ENCODE data around the gene TAF8. TPM values are rescaled to one million over a fixed set of nuclear protein-coding genes. Genes with fewer than 3 reads are reported as not detected.

The TAF8 gene
- total RNA-seq, 1 donor from 2014 or later = 55.7 TPM

DNA sequence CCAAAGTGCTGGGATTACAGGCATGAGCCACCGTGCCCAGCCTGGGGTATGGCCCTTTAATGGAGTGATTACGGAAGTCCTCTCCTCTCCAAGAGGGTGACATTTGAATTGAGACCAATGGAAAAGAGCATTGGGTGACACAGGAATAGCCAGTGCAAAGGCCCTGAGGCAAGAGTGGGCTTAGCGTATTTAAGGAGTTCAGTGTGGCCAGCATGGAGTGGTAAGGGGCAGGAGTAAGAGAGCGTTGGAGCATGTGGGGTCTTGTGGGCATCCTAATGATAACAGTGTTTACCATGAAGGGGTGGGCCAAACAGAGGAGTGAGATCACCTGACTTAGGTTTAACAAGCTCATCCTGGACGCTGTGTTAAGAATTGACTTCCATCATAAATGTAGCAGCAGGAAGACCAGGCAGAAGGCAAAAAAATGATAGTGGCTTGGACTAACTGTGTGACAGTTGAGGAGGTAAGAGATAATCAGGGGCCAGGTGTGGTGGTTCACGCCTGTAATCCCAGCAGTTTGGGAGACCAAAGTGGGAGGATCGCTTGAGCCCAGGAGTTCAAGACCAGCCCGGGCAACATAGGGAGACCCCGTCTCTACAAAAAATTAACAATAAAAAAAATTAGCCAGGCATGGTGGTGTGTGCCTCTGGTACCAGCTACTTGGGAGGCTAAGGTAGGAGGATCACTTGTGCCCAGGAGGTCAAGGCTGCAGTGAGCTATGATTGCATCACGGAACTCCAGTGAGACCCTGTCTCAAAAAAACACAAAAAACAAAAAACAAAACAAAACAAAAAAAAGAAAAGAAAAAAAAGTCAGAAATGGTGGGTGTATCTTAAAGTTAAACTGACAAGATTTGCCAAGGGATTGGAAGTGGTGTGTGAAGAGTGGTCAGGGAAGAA is 40.7 kb downstream of the TAF8 start:
- TF ChIP-seq, protein P1, sequence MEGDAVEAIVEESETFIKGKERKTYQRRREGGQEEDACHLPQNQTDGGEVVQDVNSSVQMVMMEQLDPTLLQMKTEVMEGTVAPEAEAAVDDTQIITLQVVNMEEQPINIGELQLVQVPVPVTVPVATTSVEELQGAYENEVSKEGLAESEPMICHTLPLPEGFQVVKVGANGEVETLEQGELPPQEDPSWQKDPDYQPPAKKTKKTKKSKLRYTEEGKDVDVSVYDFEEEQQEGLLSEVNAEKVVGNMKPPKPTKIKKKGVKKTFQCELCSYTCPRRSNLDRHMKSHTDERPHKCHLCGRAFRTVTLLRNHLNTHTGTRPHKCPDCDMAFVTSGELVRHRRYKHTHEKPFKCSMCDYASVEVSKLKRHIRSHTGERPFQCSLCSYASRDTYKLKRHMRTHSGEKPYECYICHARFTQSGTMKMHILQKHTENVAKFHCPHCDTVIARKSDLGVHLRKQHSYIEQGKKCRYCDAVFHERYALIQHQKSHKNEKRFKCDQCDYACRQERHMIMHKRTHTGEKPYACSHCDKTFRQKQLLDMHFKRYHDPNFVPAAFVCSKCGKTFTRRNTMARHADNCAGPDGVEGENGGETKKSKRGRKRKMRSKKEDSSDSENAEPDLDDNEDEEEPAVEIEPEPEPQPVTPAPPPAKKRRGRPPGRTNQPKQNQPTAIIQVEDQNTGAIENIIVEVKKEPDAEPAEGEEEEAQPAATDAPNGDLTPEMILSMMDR (IDR thresholded peaks at IDR 0.05) = no peak
- no peaks in the 10 kb centered on the region for H3K27me3 Mint-ChIP-seq
- no peaks in the 10 kb centered on the region for H3K9me3 Mint-ChIP-seq
- no peaks in the 10 kb centered on the region for H3K36me3 Mint-ChIP-seq (ENCODE audit: low read depth)
- CTCF ChIA-PET = no interaction called here
- DNase-seq (no peak), ATAC-seq (ENCODE audit: low read depth) (no peak)
- no peaks in the 10 kb centered on the region for H3K4me1 Mint-ChIP-seq
- intact Hi-C loops (cut with micrococcal nuclease) = no loop called here
- no peak overlapping the region for H3K4me3 Mint-ChIP-seq
- no peak overlapping the region for H3K27ac Mint-ChIP-seq
- POLR2A ChIA-PET = no interaction called here

DNA sequence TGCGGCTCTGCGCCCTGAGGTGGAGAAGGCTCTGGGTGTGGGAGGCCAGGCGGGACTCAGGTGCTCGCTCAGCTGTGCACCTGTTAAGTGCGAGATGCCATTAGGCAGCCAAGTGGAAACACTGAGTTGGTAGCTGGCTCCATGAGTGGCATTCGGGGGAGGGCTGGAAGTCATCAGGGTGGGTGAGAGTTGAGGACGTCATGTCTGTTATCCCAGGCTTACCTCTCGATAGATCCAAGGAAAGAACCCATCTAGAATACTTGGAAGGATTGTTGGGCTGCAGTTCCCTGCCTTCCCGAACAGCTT is 41.3 kb downstream of the TAF8 start:
- ChIA-PET POLR2A (no interaction called here), CTCF (no interaction called here)
- Mint-ChIP-seq H3K9me3 (no peaks in the 10 kb centered on the region), H3K27me3 (peaks cover 2% of the 10 kb centered on the region), H3K4me1 (no peaks in the 10 kb centered on the region), H3K4me3 (no peak overlapping the region), H3K27ac (no peak overlapping the region), H3K36me3 (ENCODE audit: low read depth) (no peaks in the 10 kb centered on the region)
- DNase-seq (no peak), ATAC-seq (ENCODE audit: low read depth) (no peak)
- TF ChIP-seq, protein P1 (IDR thresholded peaks at IDR 0.05) = no peak
- intact Hi-C loops (cut with micrococcal nuclease) = no loop called here

DNA sequence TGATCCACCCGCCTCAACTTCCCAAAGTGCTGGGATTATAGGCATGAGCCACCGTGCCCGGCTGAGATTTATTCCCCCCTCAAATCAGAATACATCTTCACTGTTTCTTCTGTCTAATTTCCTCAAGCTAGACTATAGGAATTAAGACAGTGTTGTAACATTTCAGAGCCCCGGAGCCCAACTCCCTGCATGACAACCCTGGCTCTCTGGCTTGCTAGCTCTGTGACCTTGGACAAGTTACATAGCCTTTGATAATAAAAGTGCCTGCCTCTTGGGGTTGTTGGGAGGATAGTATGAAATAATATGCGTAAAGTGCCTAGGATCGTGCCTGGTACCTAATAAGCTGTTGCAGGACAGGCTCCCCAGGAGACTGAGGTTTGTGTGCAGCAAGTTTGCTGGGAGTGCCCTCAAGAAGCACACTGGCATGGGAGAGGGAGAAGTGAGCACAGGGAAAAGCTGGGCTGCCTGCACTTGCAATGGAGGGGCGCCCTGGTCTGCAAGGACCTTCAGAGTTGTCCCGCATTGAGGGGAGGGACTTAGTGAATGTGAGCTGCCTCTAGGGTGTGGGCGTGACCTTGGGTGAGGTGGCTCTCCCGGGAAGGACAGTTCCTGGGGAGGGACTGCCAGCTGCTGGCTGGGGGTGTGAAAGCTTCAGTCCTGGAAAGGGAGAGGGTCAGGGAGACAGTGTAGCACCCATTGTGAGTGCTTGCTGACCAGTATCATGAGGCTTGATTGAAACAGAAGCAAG is 43.4 kb downstream of the TAF8 start:
- no peaks in the 10 kb centered on the region for H3K4me1 Mint-ChIP-seq

DNA sequence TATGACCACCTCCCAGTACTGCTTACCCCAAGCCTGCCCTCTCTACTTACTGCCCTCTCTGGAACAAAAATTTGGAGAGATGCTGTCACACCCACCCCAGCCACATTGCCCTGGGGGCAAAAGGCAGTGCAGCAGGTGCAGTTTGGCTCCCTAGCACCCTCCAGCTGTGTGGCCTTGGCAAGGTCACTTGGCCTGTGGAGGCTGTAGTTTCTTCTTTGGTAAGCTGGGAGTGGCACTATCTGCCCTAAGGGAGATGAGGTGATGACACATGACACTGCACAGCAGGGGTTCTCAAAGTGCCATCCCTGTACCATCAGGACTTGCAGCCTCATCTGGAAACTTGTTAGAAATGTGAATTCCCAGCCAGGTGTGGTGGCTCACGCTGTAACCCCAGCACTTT is 44.8 kb downstream of the TAF8 start:
- TF ChIP-seq, protein P1 (IDR thresholded peaks at IDR 0.05) = no peak
- no peak for ATAC-seq (ENCODE audit: low read depth)
- H3K9me3 Mint-ChIP-seq = no peaks in the 10 kb centered on the region
- no peaks in the 10 kb centered on the region for H3K4me1 Mint-ChIP-seq
- H3K27me3 Mint-ChIP-seq = peaks cover 2% of the 10 kb centered on the region
- POLR2A ChIA-PET = no interaction called here
- H3K27ac Mint-ChIP-seq = no peak overlapping the region
- H3K36me3 Mint-ChIP-seq (ENCODE audit: low read depth) = no peaks in the 10 kb centered on the region
- no peak for DNase-seq
- intact Hi-C loops (cut with micrococcal nuclease) = no loop called here
- CTCF ChIA-PET = interaction anchor here (1.8 kb wide), 1 partner anchor 9 kb away, joined by 6 read pairs; no protein-coding TSS in a partner anchor
- H3K4me3 Mint-ChIP-seq = no peak overlapping the region

More for the DNA sequence above, 43.4 kb downstream of the TAF8 start:
- ChIA-PET POLR2A (interaction anchor here (0.7 kb wide), 1 partner anchor 887 kb away, joined by 6 read pairs; no protein-coding TSS in a partner anchor), CTCF (interaction anchor here (1.7 kb wide), 1 partner anchor 10 kb away, joined by 5 read pairs; no protein-coding TSS in a partner anchor)
- Mint-ChIP-seq H3K4me3 (no peak overlapping the region), H3K9me3 (no peaks in the 10 kb centered on the region), H3K27ac (no peak overlapping the region), H3K36me3 (ENCODE audit: low read depth) (no peaks in the 10 kb centered on the region), H3K27me3 (peaks cover 2% of the 10 kb centered on the region)
- intact Hi-C loops (cut with micrococcal nuclease) = no loop called here
- TF ChIP-seq, protein P1 (IDR thresholded peaks at IDR 0.05) = no peak
- ATAC-seq (ENCODE audit: low read depth) = no peak
- no peak for DNase-seq

Data from activated B cell treated with CpG ODN at 0.5 μM for 24 hours (primary cell).